Activated naive CD8-positive, alpha-beta T cell treated with anti-CD3 and anti-CD28 coated beads, Interleukin-2, amount 50 U/mL, for 16 hours (primary cell): ENCODE data around the gene ELK1.

Experiments
- DNase-seq: peaks from one replicate; pipeline ENCODE4 v3.0.0-alpha.2; 2020; ENCODE audit warnings: low read depth, low spot score

The ELK1 gene

GRCh38 chrX:47645530-47645929 lies 4.8 kb downstream of the ELK1 start:
- DNase-seq: no peak

GRCh38 chrX:47644557-47645091 lies 5.7 kb downstream of the ELK1 start:
- no peak for DNase-seq

DNA sequence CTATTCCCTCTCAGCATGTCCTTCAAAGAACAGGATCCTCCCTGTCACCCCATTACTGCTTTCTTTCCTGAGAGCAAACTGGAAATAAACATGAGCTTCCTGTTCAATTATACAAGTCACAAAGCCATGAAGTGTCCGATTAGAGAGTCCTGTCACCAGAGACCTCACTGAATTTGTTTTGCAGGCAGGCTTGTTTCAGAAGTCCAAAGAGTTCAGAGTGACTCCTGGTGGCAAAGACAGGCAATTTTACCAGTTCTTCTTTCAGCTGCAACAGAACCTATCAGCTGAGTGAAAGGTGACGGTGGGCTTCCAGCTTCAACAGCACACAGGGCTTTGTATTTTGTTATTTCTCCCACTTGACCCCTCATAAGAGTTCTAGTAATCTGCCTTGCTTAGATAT lies 6.4 kb downstream of the ELK1 start:
- DNase-seq: no peak

- no peak for DNase-seq
These were observed 11.5 kb downstream of the ELK1 start for GRCh38 chrX:47638816-47639215.

DNA sequence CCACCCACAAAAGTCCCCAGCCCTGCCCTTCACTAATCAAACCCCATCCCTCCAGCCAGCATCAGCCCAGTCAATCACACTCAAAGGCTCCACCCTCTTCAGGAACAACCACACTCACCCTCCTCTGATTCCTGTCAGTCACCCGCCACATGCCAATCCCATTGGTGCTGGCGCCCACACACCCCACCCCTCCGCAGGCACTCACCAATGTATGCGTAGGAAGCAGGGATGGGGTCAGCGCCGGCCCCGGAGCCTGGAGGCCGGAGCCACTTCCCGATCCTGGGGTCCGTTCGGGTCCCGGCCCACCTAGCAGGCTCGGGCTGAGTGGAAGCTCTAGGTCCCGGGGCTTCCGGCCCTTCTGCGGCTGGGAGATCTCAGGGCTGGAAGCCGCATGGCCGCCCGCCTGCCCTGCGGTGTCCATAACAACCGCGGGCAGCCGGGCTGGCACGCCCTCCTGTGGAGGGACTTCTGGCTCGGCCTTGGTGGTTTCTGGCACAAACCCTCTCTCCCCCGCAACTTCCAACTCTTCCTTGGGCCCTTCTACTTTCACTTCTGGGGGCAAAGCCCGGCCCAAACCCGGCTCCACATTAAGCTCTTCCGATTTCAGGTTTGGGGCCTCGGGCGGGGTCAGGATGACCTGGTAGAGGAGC lies 12.7 kb downstream of the ELK1 start:
- no peak for DNase-seq

DNA sequence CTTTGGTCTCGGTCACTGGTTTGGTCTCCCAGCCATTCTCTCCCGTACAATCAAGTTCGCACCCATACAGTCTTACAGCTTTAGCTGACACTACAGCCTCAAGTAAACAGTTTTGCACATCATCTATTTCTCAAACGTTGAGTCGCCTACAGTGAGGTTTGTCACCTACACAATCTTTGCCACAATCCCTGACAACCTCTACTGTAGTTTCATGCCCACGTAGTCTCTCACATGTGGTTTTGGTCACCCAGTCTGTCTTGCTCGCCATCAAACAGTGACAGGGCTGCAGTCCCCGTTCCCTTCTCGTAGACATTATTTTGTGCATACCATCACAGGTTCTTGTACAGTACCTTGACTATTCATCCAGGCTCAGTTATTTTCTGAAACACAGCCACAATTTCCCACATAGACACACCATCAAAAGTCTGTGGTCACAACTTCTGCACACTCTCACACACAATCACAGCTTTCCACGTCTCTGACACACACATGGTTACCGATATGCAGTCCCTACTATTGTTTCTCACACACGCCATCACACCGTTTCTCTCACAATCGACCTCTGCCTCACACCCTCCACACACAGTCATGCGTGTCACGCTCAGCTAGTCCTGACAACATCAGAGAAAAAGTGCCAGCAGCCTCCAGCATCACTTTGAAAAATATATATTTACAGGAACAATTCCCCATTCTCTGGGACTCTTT lies 15.3 kb downstream of the ELK1 start:
- no peak for DNase-seq

- DNase-seq: no peak
These were observed 16.4 kb downstream of the ELK1 start for GRCh38 chrX:47633689-47634590.

DNA sequence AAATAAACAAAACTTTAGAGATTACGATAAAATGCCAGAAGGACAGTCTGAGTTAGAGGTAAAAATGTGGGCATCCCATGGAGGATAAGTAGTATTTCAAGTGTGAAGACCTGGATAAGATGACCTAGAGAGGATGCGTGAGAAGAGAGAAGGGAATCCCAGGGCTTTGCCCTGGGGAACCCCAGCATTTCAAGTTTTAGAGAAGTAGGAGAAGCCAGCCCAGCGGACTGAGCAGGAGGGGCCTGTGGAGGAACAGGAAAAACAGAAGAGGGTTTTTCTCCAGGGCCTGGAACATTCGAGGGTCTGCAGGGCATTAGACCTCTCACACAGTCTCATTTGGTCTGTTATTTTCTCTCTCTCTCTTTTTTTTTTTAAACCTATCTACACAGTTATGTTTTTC lies 17.7 kb downstream of the ELK1 start:
- no peak for DNase-seq

DNA sequence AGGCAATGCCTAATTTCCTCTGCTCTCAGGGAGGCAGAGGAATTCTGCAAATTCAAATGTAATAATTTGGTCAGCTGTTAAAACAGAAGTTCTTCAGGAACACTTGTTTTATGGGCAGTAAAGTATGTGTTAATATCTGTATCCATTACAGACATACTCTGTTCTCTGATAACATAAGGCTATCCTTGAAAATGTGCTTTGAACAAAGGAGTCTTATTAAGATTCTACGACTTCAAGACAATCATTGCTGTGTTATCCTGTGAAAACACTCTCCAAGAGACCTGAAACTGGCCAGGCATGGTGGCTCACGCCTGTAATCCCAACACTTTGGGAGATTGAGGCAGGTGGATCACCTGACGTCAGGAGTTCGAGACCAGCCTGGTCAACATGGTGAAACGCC lies 18.7 kb downstream of the ELK1 start:
- no peak for DNase-seq

DNA sequence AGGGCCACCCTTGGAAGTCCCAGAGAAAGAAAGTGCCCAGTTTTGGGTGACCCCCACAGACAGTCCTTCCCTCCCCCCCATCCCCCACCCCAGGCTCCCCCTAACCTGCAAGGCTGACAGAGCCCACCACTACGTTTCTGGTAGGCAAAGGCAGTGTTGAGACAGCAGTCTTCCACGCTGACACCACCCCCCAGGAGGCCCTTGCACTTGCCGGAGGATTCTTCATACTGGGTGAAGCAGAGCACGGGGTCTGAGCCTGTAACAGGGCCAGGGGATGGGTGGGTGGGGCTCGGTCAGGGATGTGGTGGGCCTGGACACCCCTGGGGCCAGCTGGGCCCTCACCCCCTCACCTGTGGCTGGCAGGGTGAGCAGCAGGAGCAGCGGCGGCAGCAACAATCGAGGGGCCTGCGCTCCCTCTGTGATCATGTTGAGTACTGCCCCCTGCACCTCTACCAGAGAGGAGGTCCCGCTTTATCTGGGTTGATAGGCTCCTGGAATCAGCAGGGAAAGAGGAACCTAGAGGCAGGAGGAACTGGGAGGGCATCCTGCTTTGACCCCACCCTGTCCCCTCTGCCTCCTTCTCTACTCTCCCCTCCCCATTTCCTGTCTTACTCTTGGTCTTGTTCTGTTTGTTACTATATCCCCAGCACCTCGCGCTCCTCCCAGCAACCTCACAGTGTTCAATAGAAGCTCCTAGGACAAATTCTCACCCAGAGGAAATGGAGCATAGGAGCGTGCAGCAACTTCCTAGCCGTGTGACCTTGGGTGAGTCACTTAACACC lies 20.8 kb downstream of the ELK1 start, which contains the start of gene CFP:
Gene CFP (minus strand): TSS at position 512 of the 782 bp plus-strand sequence. CDS start 86 bp downstream, at position 426.
- no peak for DNase-seq

- no peak for DNase-seq
These were observed 21.4 kb downstream of the ELK1 start for GRCh38 chrX:47628982-47629381.

- no peak for DNase-seq
These were observed 25.0 kb downstream of the ELK1 start for GRCh38 chrX:47625365-47625764.

DNA sequence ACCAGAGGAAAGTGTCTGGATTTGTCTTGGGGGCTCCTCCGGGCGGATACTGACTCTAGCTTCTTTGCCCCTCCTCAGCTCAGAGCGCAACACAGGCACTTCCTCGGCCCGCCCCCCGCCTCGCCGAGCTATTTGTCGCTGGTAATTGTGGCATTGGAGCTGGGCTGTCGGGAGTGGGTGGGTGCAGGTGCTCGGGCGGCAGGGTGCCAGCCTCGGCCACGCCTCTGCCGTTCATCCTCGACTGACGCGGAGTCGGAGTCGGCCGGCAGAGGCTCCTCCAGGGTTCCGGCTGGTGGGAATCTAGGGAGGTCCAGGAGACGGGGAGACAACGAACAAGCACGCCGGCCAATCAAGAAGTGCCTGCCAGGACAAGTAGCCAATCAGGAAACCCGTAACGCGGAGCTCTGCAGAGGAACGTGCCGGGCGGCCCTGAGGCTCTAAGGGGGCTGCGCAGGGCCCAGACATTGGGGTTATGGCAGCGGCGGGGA lies 26.8 kb downstream of the ELK1 start:
- DNase-seq: no peak

DNA sequence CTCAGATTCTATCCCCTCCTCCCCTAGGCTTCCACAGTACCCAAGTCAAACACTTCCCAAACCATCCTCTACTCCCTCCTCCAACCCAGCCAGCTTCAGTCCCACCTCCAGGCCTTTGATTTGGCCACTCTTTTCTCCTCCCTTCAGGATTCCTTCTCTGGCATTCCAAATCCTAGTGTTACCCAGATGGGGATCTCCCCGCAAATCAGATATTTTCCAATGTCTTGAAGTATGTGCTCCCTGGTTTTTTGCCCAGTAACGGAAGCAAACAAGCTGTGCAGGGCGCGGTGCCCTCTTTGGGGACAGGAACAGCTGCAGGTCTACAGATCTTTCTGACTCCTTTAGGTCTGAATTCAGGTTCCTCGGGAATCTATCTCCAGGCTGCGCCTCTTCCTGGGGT lies 28.5 kb downstream of the ELK1 start:
- no peak for DNase-seq

GRCh38 chrX:47620303-47620685 lies 30.1 kb downstream of the ELK1 start:
- DNase-seq: no peak

GRCh38 chrX:47619486-47620302 lies 30.7 kb downstream of the ELK1 start, which contains the start of gene SYN1:
TSS of gene SYN1 (minus strand) at chrX:47619857. CDS start at chrX:47619728, 129 bp downstream.
- DNase-seq: peak; percentile 49

DNA sequence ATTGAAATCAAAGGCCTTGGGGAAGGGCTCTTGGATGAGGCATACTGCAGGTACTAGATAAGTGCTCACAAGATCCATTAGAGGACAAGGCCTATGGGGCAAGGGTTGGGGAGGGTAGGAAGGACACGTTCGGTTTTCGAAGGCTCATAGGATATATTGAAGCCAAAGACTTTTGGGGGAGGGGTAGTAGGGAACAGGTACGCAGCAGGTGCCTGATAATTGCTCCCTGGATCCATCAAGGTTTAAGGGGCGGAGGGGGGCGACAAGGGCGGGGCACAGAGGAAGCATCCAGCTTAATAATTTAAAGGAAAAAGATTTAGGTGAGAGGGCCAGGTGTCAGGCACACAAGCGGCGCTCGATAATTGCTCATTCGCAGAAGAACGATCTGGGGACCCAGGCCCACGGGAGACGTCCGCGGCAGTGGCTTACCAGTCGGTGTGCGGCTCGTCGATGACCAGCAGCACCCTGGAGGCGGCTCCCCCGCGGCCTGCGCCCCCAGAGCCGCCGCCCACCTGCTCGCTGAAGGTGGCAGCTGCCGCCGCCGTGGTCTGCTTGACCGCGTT lies 31.4 kb downstream of the ELK1 start:
- no peak for DNase-seq

- DNase-seq: no peak
These were observed 35.7 kb downstream of the ELK1 start for GRCh38 chrX:47614618-47615017.

DNA sequence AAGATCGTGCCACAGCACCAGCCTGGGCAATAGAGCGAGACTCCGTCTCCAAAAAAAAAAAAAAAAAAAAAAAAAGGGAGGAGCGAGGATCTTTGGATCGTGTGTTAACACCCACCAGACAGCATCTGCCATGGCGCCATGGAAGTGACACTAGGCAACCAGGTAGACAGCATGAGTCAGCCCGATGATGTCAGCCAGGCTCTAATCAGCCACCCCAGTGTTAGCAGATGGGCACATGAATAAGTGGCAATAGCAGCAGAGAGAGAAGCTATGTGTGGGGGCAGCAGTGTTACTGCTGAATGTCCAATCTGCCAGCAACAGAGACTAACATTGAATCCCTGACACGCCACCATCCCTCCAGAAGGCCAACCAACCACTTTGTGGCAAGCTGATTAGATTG lies 37.3 kb downstream of the ELK1 start:
- DNase-seq: no peak

DNA sequence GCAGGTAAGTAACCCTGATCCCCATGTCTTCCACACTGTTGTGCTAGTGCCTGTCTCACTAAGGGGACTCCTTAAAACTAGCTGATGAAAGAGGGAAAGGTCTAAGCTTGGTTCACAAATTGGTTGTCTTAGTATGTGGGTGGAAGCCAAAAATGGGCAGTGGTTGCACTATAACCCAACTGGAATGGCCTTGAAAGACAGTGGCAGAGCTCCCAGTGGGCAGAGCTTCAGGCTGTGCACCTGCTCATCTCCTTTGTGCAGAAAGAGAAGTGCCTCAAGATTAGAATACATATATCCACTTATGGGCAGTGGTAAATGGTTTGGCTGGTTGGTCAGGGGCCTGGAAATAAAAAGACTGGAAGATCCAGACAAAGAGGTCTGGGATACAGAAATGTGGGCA lies 37.9 kb downstream of the ELK1 start:
- no peak for DNase-seq
